HG03095 (cell line): ENCODE measurements around the gene TMEM9B.
"Not testable (repeated sequence)": the region's sequence is repeated elsewhere in the genome, so short reads cannot be mapped to it uniquely, and the experiment has no call there.

Experiments used
- ATAC-seq: cut with Tn5 transposase; IDR thresholded peaks from one replicate; pipeline ENCODE4 v1.9.1; 2021; ENCODE audit warnings: moderate library complexity; ENCODE audit not compliant: unreplicated experiment

The TMEM9B gene

DNA sequence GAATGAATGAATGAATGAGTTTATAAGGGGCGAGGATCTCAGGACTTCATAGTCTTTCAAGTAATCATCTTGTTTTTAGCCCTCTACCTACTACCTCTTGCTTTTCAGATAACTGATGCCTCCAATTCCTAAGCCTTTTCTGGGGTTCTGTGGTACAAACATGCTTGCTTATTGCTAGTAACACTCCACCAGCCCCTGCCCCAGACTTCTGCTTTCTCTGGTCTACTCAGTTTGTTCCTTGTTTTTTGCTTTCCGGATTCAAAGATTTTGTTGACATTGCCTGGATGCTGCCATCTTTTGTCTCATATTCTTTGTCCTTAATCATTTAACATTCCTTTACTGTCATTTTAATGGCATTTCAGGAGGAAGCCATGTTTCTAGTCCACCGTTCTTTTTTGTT lies 8.9 kb upstream of the TMEM9B start:
- ATAC-seq = no peak

DNA sequence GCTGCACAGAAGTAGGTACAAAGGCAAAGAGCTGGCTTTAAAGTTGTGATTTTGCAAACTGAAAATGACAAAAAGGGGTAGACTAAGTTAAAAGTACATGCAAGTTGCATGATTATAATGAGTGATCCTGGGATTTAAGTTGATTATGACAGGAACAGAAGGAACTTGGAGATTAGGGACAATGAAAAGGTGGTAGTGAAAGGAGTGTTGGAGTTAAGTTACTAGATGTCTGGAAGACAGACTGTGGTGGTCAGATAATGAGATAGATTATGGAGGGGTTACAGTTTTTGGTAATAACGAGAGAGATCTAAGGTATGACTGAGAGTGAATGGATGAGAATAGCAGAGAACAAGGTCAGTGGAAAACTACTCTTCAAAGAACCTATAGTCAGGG lies 7.7 kb upstream of the TMEM9B start:
- no peak for ATAC-seq

DNA sequence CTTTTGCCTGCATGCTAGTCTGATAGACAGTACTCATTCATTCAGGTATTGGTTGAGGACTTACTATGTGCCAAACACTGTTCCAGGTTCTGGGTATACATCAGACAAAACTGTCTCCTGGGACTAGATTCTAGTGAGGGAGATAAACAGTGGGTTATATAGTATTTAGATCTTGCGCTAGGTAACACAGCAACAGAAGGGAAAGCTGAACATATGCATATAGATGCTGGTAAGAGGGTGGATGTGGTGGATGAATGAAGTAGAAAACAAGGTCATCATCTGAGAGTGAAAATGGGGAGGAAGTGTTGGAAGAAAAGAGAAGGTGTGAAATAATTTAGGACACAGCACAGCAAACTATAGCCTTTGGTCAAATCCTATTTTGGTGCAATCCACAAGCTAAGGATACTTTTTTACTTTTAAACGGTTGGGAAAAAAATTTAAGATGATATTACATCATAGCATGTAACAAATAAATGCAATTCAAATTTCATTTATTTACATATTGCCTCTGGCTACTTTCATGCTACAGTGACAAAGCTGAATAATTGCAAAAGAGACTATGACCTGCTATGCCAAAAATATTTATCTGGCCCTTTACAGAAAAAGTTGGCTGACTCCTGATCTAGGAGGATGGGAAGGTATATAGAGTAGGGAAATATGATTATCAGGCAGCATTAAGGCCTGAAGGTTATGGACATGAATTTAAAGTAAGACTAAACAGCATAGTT lies 7.1 kb upstream of the TMEM9B start:
- ATAC-seq = no peak

DNA sequence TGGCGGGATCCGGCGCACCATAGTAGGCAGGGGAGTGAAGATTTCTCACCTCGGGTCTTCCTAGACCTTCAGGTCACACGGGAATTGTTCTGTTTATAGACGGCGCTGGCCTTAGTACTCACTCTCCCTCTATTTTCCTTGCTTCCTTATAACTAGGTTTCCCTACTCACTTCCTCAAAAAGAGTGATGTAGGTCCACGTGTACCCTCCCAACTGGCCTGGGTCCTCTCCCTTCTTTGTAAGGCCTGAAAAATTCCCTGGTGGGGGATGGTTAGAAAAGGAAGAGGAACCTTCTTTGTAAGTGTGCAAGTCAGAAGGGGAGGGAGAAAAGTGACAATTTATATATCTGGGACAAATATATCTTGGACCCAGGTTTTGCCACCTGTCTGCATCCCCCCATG lies 2.9 kb upstream of the TMEM9B start:
- no peak for ATAC-seq

DNA sequence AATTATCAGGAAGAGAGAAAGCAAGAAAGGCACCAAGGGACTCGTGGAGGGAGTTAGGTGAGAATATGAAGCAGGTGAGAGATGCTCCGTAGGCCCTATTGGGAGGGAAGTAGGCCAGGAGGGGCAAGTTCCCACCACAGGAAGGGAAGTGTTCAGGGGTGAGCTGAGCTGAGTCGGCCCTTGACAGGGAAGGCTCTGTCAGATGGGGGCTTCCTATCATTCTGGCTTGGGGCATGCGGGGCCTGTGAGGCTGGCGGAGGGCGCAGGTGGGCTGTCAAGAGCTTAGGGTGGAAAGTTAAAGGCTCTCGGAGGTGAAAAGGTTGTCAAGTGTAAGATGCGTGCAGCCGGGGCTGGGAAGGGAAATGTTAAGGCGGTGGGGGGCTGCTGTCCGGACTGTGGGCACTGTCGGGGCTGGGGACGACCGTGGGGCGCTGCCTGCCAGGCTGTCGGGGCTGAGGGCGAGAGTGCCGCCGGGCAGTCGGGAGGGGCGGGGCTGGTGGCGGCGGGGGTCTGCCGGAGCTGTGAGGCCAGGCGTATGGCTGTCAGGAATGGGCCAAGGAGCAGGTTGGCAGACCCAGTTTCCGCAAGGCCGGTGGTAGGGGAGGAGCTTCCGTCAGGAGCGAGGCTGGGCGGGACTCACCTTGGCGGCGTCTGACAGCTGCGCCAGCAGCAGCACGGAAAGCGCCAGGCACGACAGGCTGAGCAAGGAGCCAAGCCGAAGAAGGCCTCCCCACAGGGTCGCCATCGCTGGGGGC lies 496 bp downstream of the TMEM9B start:
- ATAC-seq = peak; percentile 52

DNA sequence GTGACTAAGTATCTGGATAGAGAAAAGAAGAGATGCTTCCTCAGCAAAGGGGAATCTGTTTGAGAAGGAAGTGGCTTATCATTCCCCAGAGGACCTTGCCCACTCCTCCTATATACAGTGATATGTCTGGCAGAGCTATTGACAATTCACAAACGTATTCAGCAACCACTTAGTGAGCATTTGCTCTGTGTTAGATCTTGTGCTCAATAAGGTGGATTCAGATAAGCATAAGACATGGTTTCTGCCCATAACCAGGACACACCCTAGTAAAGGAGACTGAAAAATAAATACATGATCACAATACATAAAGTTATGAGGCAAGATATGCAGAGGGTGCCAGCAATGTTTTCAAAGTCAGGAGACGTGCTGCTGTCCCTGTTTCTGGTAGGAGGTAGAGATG lies 1.4 kb downstream of the TMEM9B start:
- no peak for ATAC-seq

DNA sequence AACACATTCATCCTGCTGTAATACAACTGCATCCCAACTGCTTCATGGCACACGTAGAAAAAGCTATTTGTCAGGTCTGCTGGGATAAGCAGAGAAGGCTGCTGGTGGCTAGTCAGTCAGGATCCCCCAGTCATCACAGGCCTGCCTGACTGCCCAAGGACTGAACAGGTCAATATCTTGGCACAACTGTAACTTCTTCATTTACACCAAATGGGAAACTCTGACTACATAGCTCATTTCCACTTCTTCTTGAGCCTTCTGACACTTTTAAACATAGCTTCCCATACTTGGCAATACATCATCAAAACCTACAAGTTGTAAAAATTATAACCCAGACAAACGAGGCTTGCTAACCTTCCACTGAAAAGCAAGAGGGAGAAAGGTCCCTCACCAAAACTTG lies 2.8 kb downstream of the TMEM9B start:
- ATAC-seq = no peak

DNA sequence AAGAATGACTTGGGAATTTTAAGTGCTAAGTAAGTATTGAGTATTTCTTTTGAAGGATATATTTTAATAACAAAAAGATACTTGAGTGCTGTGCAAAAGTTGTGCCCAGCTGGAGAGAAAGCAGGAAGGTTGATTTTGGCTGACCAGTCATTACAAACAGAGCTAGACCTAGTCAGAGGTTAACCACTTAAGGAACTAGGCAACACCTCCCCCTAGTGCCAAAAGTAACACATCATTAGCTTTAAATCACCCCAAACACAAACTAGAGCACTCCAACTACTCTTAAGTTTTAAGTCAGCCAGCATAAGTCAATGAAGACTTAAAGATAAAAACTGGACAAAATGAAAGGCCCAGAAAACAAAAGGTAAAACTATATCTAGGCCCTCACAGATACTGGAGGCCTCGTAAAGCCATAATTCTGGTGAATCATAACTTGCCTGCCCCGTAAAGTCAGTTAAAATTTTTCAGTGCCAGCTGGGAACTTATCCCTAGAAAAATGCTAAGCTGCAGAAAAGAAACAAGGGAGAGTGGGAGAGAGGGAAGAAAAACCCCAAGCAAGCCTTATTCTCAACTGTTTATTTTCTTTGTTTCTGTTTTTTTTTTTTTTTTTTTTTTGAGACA lies 4.6 kb downstream of the TMEM9B start:
- ATAC-seq = peak; percentile 47

DNA sequence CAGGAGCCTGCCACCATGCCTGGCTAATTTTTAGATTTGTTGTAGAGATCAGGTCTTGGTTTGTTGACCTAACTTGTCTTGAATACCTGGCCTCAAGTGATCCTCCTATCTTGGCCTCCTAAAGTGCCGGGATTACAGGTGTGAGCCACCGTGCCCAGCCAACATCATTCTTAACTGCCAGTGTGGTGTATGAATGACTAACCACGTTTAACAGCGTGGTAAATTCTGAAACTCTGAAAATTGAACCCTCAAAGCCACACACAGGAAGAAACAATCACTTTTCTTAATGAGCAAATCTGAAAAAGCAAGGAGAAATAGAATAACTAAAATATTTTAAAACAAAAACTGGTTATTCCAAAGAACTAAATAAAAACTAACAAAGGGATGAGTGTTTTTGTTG lies 7.4 kb downstream of the TMEM9B start:
- no peak for ATAC-seq

DNA sequence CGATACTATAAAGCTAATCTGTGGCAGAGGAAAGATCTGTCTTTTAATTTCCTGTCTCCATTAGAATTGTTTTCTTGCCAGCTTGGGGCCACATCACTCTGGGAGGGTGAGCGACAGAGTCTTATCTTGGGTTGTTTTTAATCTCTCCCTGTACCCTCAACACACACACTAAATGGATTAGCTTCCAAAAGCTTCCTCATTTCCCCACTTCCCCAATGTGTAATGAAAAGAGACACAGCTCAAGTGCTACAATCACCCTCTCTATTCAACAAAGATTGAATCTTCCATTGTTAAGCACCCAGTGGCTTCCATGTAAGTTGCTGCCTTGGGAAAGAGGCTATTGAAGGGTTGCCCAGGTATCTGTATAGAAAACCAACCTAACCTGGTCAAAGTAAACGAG lies 15.4 kb downstream of the TMEM9B start:
- ATAC-seq = no peak

DNA sequence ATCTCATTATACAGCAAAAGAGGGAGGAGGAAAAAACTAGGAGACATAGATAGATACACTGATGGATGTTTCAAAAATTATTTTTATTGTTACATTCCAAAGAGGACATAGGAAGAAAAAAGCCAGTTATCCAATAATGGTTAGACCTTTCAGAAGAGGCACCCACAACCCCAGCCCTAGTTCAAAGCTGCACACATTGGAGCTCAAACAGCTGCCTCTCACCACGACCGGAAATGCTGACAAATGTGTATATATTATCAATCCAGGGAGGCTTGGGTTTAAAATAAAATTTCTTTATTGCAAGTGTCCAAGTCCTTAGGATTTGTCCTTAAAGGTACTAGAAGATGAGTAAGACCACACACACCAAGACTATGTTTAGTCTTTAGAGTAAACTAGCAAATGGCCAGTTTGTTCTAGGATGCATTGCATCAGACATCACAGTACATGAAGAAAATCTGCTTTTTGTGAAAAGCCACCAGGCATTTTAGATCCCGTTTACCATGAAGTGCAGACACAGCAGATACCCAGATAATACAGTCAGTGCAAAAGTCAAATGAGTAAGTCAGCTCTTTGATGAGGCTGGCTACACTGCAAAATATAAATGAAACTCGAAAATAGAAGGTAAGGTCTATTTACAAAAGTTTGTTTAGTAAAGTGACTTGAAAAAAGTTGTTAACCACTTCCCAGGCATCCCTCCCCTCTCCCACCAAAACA lies 16.9 kb downstream of the TMEM9B start:
- no peak for ATAC-seq

DNA sequence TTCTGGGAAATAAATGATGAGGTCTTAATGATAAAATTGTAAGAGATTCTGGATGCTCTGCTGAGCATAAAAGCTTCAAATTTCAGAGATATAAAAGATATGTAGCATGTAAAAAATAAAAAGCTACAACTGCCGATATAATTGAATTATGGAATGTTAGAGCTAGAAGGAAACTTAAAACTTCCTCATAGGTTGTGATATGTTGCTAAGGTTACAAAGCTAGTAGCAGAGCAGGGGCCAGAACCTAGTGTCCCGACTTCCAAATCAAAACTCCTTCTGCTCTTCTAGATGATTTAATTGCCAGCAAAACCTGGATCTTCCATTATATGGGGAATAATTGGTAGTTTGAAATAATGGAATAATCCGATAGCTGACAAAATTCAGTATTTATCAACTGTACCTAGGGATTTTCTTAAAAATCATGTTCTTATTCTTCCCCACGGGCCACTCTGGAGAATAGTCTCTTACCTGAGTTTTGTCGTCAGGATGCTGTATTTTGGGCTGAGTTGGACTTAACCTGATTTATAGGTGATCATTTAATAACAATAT lies 21.6 kb downstream of the TMEM9B start, which contains the start of gene ASCL3:
Gene ASCL3, minus strand, starts transcription at position 499 of the 549 bp plus-strand sequence. CDS start 4,855 bp downstream, outside the sequence.
- no peak for ATAC-seq

DNA sequence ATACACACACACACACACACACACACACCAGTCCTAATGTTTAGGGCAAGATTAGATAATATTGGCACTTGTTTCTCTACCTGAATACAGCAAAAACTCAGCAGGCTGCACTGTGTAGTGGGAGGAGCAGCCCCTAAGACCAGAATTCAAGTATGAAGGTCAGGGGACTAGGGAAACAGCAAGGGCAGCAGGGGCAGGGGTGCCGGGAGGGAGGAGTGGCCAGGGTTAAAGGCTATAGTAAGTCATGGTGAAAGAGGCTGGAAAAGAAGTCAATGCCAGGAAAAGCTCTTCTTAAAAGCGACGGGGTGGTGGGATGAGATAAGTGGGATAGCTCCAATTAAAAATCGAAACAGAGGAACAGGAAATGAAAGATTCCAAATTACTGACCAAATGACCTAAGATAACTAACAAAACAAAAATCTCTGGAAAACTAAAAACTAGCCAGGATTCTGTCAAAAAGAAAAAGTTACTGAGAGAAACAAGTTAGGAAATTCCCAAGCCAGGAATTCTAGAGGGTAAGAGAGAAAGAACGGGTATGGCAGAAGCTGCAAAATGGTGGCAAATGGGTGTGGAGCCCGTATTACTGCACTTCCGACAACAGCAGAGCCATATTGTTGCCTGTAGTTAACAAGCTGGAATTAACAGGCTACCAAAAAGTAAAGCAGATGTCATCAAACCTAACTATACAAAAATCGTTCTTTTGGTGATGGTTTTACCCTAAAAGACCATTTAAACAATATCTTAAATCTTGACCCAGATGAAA lies 22.7 kb downstream of the TMEM9B start:
- ATAC-seq = no peak

DNA sequence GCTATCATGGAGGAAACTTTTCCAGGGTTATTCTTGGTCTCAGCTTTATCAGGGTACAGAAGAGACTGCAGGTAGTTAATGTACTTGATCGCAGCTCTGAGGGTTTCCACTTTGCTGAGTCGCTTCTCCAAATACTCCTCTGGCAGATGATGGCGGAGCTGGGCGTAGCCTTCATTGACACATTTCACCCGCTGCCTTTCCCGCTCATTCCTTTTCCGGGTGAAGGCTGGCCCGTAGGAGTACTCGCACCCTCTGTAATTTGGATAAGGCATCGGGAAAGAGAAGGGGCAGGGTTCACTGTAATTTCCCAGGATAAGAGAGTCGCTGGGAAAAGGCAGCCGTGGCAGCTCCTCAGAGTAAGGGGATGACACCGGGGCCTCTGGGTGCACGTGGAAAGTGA lies 26.6 kb downstream of the TMEM9B start:
- no peak for ATAC-seq

DNA sequence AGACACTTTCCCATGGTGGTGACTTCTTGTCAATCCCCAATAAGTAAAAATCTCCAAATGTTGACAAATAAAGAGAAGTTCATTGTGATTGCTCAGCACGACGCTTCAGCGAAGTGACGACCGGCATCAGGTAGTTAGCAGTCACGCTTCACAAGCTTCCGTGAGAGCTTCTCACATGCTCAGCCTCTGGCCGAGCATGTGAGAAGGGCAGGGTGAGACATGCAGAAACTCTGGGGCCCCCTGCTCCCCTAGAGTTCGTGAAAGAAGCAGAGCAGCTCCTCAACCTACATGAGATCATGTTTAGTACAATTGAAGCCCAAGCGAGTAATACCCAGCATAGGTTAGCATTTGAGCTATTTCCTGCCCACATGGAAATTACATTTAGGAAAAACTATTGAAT lies 27.1 kb downstream of the TMEM9B start:
- no peak for ATAC-seq

DNA sequence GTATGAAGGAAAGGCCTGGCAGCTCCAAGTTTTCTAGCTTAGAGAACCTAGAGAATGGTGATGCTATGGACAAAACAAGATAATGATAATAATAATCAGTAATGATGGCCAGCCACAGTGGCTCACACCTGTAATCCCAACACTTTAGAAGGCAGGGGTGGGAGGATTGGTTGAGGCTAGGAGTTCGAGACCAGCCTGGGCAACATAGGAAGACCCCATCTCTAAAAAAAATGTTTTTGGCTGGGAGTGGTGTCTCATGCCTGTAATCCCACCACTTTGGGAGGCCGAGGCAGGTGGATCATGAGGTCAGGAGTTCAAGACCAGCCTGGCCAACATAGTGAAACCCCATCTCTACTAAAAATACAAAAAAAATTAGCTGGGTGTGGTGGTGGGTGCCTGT lies 28.5 kb downstream of the TMEM9B start:
- ATAC-seq = not testable (repeated sequence)

DNA sequence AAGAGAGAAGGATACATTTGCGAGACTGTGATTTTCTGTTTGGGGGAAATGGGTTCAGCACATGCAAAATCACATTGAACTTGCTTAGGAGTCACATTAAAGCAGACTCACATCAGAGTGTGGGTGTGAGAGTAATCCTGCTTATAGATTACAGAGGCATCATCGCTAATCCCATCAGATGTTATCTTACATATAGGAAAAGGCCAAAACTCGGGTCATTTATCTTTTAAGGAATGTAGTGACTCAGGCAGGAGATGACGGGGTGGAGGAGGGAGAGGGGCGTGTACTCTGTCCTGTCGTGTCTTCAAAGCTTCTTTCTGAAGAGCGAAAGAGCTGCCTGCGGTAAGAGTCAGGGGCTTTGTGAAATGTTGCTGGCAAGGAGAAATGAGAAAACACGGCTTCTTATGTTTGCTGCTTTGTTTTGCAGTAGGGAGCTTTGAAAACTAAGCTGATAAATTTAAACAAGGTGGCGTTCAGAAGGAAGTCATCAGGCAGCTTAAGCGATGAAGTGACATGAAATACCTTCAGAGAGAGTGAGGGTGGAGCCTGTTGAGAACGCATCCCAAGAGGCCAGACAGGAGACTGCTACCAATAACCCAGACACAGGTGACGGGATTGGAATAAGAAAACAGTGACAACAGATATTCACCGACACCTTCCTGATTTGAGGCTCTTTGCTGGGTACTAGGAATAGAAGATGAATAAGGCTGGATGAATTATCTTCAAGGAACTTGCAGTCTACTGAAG lies 29.3 kb downstream of the TMEM9B start:
- ATAC-seq = no peak

DNA sequence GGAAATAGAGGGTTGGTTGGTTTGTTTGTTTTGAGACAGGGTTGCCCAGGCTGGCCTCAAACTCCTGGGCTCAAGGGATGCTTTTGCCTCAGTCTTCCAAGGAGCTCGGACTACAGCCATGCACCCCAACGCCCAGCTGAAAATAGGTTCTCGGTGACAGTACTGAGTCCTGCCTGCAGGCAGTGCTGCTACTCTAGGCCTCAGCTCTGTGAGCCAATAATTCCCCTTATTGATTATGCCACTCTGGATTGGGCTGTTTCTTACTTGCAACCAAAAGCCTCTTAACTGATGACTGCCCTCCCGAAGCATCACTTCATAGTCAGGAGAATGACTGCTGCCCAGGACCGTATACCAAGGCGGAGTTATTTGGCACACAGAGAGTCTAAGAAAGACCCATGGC lies 30.3 kb downstream of the TMEM9B start:
- no peak for ATAC-seq

DNA sequence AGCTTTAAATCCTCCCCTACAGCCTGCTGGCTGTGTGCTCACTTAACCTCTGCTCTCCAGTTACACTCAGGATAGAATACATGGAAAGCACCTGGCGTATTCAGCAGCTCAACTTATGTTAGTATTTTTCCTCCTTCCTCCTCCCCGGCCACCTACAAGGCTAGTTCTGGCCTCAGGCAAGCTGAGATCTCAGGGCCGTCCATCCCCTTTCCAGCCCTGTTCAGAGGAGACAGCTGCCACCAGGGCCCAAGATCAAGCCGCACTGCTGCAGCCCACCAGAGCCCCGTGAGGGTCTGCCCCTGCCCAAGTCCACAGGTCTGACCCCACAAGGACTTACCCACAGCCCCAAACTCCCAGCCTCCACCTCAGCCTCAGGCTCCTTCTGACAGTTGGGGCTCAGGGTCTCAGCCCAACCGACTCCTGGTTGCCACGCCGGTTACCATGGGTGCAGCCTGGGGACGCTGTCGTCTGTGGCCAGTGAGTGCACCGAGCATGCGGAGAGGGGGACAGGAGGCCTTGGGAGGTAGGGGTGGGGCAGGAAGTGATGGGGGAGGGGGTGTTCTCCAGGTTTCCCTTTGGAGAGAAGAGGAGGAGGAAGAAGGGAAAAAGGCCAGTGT lies 31.6 kb downstream of the TMEM9B start, which contains the start of gene C11orf16:
Gene C11orf16, minus strand, starts transcription at position 384 of the 617 bp plus-strand sequence. CDS start 639 bp downstream, outside the sequence.
- ATAC-seq = no peak
